NCI-H69 (cell line): ENCODE results near the gene TIMM29.
A peak's percentile ranks its signal among the peaks of the same experiment; 100 is the strongest.
"Not testable (repeated sequence)": the region's sequence is repeated elsewhere in the genome, so short reads cannot be mapped to it uniquely, and the experiment has no call there.

Source experiments
- DNase-seq: peaks from one replicate; lab custom pipeline; 2025; lab: John Stamatoyannopoulos, UW

TIMM29 gene

DNA sequence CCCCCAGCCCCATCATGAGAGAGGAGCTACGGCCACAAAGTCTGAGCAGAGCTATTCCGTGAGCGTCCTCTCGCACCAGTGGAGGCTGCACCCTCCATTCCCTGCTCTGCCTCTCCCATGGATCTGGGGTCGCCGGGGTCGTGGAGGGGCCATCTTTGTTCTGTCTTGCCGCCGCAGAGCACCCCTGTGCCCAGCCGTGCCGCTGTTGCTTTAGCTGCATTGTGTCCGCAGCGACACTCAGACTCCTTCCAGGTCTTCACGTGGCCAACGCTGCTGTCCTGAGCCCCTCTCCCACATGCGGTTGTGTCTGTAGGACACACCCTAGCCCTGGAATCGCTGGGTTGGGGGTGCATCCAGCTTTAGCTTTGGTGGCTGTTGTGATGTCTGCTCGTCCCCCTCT, 16.0 kb upstream of the TIMM29 start:
- no peak for DNase-seq

- no peak for DNase-seq
These were observed 14.8 kb upstream of the TIMM29 start for GRCh38 chr19:10913716-10914340.

DNA sequence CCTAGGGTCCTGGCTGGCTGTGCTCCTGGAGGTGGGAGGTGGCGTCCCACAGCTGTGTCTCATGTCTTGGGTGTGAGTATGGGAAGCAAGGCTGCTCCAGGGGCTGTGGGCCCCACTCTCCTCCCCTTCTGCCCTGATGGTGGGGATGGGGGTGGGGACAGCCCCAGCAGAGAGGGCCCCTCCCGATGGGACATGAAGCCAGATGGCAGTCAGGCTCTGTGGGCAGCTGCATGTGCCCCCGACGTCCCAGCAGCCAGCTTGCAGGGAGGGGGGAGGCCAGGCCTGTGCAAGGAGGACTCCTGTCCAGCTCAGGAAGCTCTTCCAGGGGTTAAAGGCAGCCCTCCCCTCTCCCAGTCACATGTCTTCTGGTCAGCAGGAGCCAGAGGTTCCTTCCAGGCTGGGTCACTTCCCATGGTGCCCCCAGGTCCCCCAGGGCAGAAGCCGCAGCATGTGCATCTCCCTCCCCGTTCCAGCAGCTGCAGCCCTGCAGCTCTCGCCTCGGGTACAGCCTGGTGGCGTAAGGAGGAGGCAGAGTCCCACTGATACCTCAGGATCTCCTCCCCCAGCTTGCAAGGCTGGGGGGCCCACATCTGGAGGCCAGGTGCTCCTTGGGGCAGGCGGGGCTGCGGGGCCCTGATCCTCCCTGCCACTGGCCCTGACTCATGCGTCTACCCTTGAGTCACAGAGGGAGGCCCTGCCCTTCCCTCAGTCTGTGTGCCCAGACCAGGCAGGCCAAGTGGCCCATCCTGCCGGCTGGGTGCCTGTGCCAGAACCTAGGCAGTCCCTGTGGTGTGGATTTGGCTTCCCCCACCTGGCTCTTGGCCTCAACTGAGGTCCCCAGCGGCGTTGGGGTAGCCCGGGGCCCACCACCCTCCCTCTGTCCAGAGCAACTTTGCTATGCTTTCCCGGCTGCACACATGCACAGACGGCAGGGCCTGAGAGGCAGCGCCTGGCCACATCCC, 13.2 kb upstream of the TIMM29 start:
- no peak for DNase-seq

- no peak for DNase-seq
These were observed 12.0 kb upstream of the TIMM29 start for GRCh38 chr19:10916602-10917001.

GRCh38 chr19:10918359-10918758, 10.3 kb upstream of the TIMM29 start:
- DNase-seq, result no peak

DNA sequence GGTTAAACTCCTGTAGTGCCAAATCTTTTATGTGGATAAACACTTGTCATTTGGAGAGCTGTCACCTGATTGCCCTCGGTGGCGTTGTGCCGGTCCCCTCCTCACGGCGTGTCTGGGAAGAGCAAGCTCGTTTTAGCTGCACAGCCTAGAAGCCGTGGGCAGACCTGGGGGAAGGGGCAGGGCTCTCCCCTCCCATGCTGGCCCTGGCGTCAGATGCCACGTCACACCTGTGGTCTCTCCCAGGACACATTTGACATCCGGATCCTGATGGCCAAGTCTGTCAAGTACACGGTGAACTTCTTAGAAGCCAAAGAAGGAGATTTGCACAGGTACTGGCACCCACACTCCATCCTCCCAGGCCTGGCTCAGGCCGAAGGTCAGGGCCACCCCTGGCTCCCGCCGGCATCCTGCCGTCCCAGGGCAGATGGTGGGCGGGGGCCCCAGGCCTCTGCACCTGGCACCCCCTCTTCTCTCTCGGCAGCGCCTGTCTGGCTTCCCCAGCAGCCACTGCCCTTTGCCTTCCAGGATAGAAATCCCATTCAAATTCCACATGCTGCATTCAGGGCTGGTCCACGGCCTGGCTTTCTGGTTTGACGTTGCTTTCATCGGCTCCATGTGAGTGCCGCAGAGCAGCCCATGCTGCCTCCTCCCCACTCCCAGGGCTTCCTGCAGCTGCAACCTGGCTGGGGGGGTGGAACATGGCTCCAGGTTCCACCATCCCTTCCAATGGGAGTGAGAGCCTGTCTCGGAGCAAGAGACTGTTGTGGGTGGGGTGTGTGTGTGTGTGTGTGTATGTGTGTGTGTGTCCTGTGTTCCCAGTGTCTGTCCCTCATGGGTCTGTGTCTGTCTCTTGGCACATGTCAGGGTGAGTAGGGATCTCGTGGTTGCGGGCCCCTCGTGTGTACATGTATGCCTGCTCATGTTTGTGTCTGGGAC, 9.0 kb upstream of the TIMM29 start:
- DNase-seq, result no peak

DNA sequence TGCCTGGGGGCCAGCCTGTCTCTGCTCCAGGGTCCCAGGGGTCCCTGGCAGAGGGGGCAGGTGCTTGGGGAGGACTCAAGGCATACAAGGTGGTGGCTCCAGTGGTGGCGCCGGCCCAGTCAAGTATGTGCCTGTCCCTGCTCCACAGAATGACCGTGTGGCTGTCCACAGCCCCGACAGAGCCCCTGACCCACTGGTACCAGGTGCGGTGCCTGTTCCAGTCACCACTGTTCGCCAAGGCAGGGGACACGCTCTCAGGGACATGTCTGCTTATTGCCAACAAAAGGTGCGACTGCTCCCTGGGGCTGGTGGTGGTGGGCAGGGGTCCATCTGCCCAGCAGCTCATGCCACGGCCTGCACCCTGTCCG, 8.3 kb upstream of the TIMM29 start:
- no peak for DNase-seq

DNA sequence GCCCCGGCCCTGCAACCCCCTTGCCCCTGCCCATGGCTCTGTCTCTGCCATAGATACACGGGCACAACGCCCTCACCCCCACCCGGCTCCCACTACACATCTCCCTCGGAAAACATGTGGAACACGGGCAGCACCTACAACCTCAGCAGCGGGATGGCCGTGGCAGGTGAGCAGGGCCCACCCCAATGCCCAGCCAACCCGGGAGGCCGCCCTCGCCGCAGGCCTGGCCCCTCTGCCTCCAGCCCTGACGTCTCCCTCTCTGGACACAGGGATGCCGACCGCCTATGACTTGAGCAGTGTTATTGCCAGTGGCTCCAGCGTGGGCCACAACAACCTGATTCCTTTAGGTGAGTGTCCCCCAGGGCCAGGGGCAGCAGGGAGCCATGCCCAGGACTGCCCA, 7.8 kb upstream of the TIMM29 start:
- DNase-seq, result no peak

DNA sequence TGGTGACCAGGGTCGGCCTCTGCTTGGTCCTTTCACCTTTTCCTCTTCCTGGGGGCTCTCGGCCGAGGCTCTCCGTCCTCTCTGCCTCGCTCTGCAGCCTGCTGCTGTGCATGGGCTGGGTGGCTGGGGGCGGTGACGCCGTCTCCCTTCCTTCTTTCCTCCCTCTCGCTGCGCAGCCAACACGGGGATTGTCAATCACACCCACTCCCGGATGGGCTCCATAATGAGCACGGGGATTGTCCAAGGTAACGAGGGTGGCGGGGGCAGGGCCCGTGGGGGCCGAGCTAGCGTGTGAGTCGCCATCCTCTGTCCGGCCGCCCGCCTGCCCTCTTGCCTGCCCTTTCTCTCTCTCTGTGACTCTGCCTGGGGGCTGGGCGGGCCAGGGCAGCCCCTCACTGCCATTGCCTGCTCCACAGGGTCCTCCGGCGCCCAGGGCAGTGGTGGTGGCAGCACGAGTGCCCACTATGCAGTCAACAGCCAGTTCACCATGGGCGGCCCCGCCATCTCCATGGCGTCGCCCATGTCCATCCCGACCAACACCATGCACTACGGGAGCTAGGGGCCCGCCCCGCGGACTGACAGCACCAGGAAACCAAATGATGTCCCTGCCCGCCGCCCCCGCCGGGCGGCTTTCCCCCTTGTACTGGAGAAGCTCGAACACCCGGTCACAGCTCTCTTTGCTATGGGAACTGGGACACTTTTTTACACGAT, 7.3 kb upstream of the TIMM29 start:
- no peak for DNase-seq

DNA sequence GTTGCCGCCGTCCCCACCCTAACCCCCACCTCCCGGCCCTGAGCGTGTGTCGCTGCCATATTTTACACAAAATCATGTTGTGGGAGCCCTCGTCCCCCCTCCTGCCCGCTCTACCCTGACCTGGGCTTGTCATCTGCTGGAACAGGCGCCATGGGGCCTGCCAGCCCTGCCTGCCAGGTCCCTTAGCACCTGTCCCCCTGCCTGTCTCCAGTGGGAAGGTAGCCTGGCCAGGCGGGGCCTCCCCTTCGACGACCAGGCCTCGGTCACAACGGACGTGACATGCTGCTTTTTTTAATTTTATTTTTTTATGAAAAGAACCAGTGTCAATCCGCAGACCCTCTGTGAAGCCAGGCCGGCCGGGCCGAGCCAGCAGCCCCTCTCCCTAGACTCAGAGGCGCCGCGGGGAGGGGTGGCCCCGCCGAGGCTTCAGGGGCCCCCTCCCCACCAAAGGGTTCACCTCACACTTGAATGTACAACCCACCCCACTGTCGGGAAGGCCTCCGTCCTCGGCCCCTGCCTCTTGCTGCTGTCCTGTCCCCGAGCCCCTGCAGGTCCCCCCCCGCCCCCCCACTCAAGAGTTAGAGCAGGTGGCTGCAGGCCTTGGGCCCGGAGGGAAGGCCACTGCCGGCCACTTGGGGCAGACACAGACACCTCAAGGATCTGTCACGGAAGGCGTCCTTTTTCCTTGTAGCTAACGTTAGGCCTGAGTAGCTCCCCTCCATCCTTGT, 6.5 kb upstream of the TIMM29 start:
- no peak for DNase-seq

DNA sequence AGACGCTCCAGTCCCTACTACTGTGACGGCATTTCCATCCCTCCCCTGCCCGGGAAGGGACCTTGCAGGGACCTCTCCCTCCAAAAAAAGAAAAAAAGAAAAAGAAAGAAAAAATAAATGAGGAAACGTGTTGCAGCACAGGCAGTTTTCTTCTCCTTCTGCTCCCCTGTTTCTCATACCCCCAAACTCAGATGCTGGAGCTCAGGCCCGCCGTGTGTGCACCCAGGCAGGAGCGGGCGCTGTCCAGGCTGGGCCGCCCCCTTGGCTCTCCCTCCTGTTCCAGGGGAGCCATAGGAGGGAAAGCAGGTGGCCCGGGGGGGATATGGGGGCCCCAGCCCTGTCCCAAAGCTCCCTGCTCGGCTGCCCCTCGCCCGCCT, 6.0 kb upstream of the TIMM29 start:
- no peak for DNase-seq

GRCh38 chr19:10923260-10924112, 5.1 kb upstream of the TIMM29 start:
- no peak for DNase-seq

DNA sequence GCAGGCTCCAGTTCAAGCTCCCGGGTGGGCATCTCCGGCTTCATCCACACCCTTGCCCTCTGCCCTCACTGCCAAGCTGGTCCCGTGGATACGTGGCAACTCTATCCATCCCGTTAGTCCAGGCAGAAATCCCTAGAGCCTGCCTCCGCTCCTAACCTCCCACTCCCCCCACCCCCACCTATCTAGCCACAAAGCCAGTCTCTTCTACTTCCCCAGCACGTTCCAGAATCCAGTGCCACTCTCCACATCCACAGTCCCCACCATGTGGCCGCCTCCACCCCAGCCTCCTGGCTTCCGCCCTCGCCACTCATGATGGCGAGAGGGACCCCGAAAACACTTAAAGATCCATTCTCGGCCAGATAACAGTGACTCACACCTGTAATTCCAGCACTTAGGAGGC, 4.0 kb upstream of the TIMM29 start:
- no peak for DNase-seq

DNA sequence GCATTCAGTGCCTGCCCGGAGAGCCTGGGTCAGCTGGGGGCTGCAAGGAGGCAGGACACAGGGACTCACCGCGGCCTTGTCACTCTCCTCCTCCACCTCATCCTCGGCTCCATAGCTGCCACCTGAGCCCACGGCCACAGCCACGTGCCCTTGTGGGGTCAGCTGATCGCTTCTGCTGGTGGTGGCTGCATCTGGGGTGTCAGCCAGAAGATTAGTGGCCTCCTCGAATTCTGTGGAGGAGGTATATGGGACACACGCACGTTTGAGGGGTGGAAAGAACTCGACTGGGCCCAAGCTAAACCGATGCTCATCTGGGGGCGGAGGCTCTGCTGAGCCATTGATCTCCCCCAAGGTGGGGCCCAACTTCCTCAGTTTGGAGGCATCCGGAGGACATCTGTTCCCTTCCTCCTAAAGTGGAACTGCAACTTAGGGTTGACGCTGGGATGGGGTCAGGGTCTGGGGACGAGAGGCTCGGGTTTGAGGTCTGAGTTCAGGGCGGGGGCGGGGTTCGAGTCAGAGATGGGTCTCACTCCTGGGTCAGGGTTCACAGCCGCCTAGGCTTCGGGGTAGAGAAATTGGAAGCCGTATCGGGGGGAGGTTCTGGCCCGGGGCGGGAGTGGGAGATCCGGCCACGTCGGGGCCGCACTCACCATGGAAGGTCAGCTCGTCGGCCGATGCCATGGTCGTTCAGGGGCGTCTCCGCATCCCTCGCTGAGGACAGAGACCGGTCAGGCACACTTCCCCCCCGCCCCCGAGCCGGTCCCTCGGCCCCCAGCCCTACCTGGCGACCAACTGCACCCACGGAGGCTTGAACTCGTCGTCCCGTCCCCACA, 665 bp upstream of the TIMM29 start:
- DNase-seq, result no peak

GRCh38 chr19:10929402-10929794, 787 bp downstream of the TIMM29 start:
- DNase-seq, result no peak

DNA sequence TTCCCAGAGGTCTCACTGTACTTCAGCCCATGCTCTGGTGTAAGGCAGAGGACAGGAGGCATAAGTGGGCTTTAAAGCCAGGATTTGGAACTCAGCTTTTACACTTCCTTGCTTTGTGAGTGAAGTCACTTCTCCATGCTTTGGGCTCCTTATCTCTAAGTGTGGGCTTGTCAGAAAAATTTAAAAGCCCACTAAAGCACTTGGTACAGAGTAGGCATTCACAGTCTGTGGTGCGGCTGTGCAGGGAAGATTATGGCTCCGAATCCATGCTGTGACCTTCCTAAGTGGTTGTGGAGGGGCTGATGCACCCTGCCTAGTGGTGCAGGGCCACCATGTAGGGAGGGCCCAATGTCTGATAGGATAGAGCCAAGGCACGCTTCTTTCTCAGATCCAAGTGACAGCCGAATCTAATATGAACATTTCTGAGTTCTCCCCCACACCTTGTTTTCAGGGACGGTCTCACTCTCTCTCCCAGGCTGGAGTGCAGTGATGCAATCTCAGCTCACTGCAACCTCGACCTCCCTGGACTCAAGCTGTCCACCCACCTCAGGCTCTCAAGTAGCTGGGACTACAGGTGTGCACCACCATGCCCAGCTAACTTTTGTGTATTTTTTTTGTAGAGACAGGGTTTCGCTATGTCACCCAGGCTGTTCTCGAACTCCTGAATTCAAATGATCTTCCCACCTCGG, 6.9 kb downstream of the TIMM29 start:
- DNase-seq, result no peak

GRCh38 chr19:10936661-10937084, 8.1 kb downstream of the TIMM29 start:
- DNase-seq, result peak; percentile 94

- not testable (repeated sequence) for DNase-seq
These were observed 13.0 kb downstream of the TIMM29 start for GRCh38 chr19:10941649-10942048.

DNA sequence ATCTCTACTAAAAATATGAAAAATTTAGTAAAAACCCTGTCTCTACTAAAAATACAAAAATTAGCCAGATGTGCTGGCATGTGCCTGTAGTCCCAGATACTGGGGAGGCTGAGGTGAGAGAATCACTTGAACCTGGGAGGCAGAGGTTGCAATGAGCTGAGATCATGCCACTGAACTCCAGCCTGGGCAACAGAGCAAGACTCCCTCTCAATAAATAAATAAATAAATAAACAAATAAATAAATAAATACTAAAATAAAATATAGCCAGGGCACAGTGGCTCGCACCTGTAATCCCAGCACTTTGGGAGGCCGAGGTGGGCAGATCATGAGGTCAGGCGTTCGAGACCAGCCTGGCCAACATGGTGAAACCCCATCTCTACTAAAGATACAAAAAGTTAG, 14.8 kb downstream of the TIMM29 start:
- DNase-seq, result not testable (repeated sequence)
